ENCODE data around the gene ZDHHC12.
"Not testable (repeated sequence)": the region's sequence is repeated elsewhere in the genome, so short reads cannot be mapped to it uniquely, and the experiment has no call there.

The ZDHHC12 gene

DNA sequence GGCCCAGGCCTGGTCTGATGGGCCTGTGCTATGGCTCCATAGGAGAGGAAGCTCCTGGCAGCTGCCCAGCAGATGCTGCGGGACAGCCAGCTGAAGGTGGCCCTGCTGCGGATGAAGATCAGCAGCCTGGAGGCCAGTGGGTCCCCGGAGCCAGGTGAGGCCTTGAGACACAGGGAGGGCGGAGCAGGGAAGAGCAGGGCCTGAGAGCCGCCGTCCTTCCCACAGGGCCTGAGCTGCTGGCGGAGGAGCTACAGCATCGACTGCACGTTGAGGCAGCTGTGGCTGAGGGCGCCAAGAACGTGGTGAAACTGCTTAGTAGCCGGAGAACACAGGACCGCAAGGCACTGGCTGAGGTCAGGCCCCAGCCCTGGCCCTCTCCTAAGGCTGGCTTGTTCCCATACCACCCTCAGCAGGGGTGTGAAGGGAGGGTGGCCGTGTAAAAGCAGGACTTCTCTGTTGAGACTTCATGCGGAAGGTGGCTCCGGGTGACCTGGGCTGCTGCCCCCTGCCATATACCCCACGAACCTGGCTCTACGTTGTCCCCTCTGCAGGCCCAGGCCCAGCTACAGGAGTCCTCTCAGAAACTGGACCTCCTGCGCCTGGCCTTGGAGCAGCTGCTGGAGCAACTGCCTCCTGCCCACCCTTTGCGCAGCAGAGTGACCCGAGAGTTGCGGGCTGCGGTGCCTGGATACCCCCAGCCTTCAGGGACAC is 17.1 kb downstream of the ZDHHC12 start:
- Histone ChIP-seq H3K27ac (ENCODE audit: low read depth, low read length) (no peak overlapping the region), H3K4me3 (ENCODE audit: low read depth, low read length) (no peak overlapping the region), H3K36me3 (ENCODE audit: control insufficient read depth, insufficient read depth, low read length) (peaks cover 21% of the 10 kb centered on the region), H3K9ac (ENCODE audit: low read length) (no peak overlapping the region), H3K9me3 (ENCODE audit: control insufficient read depth, insufficient read depth, low read depth, low read length) (no peaks in the 10 kb centered on the region), H3K27me3 (ENCODE audit: control insufficient read depth, insufficient read depth, low read length) (no peaks in the 10 kb centered on the region), H3K4me1 (ENCODE audit: control insufficient read depth, insufficient read depth, low read length) (peaks cover 7% of the 10 kb centered on the region)

DNA sequence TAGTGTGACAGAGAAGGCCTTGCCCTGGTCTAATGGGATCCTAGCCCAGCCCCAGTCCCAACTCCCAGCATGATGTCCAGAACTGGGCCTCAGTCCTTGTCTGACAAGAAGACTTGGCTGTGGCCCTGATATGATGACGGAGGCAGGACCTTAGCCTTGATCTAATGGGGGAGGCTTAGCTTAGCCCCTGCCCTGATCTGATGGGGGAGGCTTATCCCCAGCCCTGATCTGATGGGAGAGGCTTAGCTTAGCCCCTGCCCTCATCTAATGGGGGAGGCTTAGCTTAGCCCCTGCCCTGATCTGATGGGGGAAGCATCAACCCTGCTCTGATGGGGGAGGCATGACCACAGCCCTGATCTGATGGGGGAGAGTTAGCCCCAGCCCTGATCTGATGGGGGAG is 17.9 kb downstream of the ZDHHC12 start:
- Histone ChIP-seq H3K4me3 (ENCODE audit: low read depth, low read length) (no peak overlapping the region), H3K36me3 (ENCODE audit: control insufficient read depth, insufficient read depth, low read length) (peaks cover 21% of the 10 kb centered on the region), H3K9ac (ENCODE audit: low read length) (no peak overlapping the region), H3K27me3 (ENCODE audit: control insufficient read depth, insufficient read depth, low read length) (no peaks in the 10 kb centered on the region), H3K9me3 (ENCODE audit: control insufficient read depth, insufficient read depth, low read depth, low read length) (no peaks in the 10 kb centered on the region), H3K4me1 (ENCODE audit: control insufficient read depth, insufficient read depth, low read length) (peaks cover 7% of the 10 kb centered on the region), H3K27ac (ENCODE audit: low read depth, low read length) (no peak overlapping the region)

DNA sequence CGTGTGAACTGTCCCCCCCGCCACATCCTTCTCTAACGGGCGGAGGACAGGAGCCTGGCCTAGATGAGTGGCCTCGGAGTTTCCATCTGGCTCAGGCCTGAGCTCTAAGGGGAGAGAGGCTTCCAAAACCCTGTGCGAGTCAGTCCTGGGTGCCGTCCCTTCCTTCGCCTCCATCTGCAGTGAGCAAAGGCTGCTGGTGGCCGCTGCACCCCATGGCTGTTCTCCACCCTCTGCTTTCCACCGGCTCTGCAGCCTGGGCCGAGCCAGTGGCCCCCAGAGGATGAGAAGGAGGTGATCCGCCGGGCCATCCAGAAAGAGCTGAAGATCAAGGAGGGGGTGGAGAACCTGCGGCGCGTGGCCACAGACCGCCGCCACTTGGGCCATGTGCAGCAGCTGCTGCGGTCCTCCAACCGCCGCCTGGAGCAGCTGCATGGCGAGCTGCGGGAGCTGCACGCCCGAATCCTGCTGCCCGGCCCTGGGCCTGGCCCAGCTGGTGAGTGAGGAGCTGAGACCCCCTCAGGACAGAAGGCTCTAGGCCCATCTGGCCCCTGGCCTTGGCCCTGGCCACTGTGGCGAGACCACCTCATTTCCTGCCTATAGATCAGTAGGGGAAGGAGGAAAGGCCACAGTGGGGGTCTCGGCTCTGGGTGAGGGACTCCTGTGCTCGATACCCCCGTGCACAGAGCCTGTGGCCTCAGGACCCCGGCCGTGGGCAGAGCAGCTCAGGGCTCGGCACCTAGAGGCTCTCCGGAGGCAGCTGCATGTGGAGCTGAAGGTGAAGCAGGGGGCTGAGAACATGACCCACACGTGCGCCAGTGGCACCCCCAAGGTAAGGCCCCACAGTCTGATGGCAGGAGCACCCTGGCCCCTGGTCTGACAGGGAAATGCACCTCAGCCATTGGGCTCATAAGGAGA is 18.6 kb downstream of the ZDHHC12 start:
- peaks cover 21% of the 10 kb centered on the region for H3K36me3 ChIP-seq (ENCODE audit: control insufficient read depth, insufficient read depth, low read length)
- no peaks in the 10 kb centered on the region for H3K9me3 ChIP-seq (ENCODE audit: control insufficient read depth, insufficient read depth, low read depth, low read length)
- H3K4me3 ChIP-seq (ENCODE audit: low read depth, low read length), result no peak overlapping the region
- H3K27ac ChIP-seq (ENCODE audit: low read depth, low read length), result no peak overlapping the region
- H3K9ac ChIP-seq (ENCODE audit: low read length), result no peak overlapping the region
- H3K4me1 ChIP-seq (ENCODE audit: control insufficient read depth, insufficient read depth, low read length), result peaks cover 7% of the 10 kb centered on the region
- H3K27me3 ChIP-seq (ENCODE audit: control insufficient read depth, insufficient read depth, low read length), result no peaks in the 10 kb centered on the region

DNA sequence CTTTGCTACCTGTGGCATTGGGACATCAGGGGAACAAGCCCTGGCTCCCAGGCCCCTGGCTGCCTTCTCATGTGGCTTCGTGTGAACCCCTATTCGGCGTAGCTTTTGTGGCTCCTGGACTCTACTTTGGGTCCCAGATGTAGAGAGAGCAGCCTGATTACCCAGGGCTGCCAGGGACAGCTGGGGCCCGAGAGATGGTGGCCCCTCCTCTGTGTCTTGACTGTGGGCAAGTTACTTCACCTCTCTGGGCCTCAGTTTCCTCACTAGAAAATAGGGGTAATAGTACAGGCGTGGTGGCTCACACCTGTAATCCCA is 19.6 kb downstream of the ZDHHC12 start:
- Histone ChIP-seq H3K27ac (ENCODE audit: low read depth, low read length) (no peak overlapping the region), H3K4me1 (ENCODE audit: control insufficient read depth, insufficient read depth, low read length) (peaks cover 7% of the 10 kb centered on the region), H3K4me3 (ENCODE audit: low read depth, low read length) (no peak overlapping the region), H3K36me3 (ENCODE audit: control insufficient read depth, insufficient read depth, low read length) (peaks cover 21% of the 10 kb centered on the region), H3K9me3 (ENCODE audit: control insufficient read depth, insufficient read depth, low read depth, low read length) (no peaks in the 10 kb centered on the region), H3K27me3 (ENCODE audit: control insufficient read depth, insufficient read depth, low read length) (no peaks in the 10 kb centered on the region), H3K9ac (ENCODE audit: low read length) (no peak overlapping the region)

DNA sequence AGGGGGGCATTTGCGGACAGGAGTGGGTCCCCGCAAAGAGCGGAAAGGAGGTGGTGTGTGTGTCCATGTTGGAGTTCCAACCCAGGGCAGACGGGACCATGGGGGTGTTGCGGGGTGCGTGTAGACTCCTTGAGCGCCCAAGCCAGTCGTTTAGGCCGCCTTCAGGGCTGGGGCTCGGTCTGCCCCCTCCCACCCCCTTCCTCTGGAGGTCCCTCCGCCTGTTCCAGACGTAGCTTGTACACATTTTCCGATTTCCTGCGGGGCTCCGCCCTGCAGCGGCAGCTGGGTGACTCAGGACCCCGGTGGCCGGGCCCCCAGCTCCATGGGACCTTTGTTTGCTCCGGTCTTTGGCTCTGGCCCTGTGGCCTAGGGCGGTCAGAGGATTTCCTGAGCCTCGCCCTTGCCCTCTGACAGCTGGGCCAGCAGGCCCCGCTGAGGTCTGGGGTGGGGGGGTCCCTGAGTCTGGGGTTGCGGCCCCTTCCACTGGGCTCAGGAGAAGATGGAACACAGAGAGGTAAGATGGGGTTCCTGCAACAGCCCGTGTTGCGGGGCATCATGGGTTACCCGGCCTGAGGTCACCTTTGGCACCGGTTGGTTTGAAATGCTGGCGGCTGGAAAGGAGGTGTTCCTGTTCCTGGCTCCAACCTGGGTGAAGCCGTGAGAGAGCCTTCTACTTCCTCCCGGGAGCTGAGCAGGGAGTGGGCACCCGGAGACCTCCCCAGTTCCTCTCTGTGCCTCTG is 20.1 kb downstream of the ZDHHC12 start:
- Histone ChIP-seq H3K9me3 (ENCODE audit: control insufficient read depth, insufficient read depth, low read depth, low read length) (no peaks in the 10 kb centered on the region), H3K9ac (ENCODE audit: low read length) (peak overlapping the region; percentile 81), H3K4me3 (ENCODE audit: low read depth, low read length) (peak overlapping the region; percentile 96), H3K4me1 (ENCODE audit: control insufficient read depth, insufficient read depth, low read length) (peaks cover 7% of the 10 kb centered on the region), H3K27ac (ENCODE audit: low read depth, low read length) (no peak overlapping the region), H3K27me3 (ENCODE audit: control insufficient read depth, insufficient read depth, low read length) (no peaks in the 10 kb centered on the region), H3K36me3 (ENCODE audit: control insufficient read depth, insufficient read depth, low read length) (peaks cover 21% of the 10 kb centered on the region)

DNA sequence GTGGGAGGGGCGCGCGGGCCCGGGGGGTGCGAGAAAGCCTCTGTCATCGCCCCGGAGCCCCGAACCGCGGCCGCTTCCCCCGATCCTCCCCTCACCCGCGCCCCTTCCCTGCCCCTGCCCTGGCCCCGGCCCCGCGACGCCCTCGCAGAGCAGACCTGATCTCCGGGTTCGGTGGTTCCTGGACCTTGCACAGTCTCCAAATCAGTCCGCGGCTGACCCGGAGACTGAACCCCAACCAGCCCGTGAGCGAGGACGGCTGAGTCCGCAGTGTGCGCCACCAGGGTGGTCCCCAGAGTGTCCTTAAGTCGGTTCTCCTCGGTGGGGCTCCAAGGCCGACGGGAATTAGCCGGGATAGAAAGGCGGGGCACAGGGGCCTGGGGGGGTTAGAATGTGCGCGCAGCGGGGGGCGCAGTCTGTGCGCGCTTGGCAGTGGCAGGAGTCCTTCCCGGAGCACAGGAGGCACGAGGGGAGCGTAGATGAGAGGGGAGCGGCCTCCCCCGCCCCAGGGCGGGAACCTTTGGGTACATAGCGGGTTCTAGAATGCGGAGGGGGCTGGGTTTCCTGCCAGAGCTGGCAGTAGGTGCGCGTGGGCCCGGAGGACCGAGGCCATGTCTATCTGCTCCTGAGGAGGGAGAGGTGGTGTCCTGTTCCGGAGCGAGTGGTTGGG is 20.8 kb downstream of the ZDHHC12 start:
- H3K9ac ChIP-seq (ENCODE audit: low read length), result peak overlapping the region; percentile 81
- no peaks in the 10 kb centered on the region for H3K9me3 ChIP-seq (ENCODE audit: control insufficient read depth, insufficient read depth, low read depth, low read length)
- H3K27ac ChIP-seq (ENCODE audit: low read depth, low read length), result peak overlapping the region; percentile 74; the same call in 1 of the 2 replicates

DNA sequence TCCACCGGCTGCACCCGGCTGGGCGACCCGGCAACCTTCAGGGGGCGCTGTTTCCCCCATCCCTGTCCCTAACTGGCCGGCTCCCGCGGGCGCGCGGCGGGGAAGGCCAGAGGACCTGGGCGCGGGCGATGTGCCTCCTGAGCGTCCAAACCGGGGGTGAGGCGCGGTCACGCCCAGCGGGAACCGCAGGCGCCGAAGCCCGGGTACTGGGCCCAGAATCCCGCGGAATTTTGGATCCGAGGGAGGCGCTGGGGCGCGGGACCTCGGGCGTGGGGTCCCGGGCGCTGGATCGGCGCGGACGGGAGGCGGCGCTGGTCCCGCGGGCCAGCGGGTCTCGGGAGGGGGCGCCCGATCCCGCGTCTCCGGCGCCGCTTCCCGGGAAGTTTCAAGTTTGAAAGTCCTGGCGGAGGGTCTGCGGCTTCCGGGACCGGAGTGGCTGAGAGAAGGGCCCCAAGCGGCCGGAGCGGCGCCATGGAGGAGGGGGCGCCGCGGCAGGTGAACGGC is 21.4 kb downstream of the ZDHHC12 start, which contains the start of gene PKN3:
Gene PKN3 (plus strand): TSS at position 59 of the 504 bp plus-strand sequence. CDS start 413 bp downstream, at position 472.
- Histone ChIP-seq H3K36me3 (ENCODE audit: control insufficient read depth, insufficient read depth, low read length) (peaks cover 21% of the 10 kb centered on the region), H3K9ac (ENCODE audit: low read length) (peak within 1 kb of the TSS; percentile 81), H3K4me3 (ENCODE audit: low read depth, low read length) (peak within 1 kb of the TSS; percentile 96), H3K27ac (ENCODE audit: low read depth, low read length) (peak within 1 kb of the TSS; percentile 74; the same call in 1 of the 2 replicates), H3K4me1 (ENCODE audit: control insufficient read depth, insufficient read depth, low read length) (peaks cover 7% of the 10 kb centered on the region), H3K27me3 (ENCODE audit: control insufficient read depth, insufficient read depth, low read length) (no peaks in the 10 kb centered on the region), H3K9me3 (ENCODE audit: control insufficient read depth, insufficient read depth, low read depth, low read length) (no peaks in the 10 kb centered on the region)

More for the DNA sequence above, 20.8 kb downstream of the ZDHHC12 start:
- Histone ChIP-seq H3K36me3 (ENCODE audit: control insufficient read depth, insufficient read depth, low read length) (peaks cover 21% of the 10 kb centered on the region), H3K4me3 (ENCODE audit: low read depth, low read length) (peak overlapping the region; percentile 96), H3K27me3 (ENCODE audit: control insufficient read depth, insufficient read depth, low read length) (no peaks in the 10 kb centered on the region), H3K4me1 (ENCODE audit: control insufficient read depth, insufficient read depth, low read length) (peaks cover 7% of the 10 kb centered on the region)

DNA sequence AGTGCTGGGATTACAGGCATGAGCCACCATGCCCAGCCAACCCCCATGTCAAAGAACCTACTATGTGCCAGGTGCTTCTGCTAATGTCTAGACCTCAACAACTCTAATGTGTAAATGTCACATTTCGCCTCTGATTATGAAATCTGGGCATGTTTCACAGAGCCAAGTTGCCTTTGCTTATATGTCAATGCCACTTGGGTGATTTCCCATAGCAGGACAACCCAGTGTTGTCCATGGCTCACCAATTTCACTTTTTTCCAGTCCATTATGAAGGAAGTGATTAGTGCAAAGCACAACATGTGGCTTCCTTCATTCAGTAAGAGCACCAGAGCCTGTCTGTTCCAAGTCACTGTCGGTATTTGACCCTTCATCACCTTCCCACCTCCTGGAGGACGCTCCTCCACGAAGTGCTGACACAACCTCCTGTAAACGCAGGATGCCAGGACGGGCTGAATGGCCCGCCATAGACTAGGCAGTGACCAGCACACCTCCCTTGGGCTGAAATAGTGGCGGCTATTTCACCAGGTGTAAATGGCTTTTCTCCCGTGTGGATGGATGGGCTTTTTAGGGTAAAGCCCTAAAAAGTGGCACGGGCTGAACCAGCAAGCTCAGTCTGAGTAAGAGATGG is 22.6 kb downstream of the ZDHHC12 start:
- Histone ChIP-seq H3K27ac (ENCODE audit: low read depth, low read length) (no peak overlapping the region), H3K36me3 (ENCODE audit: control insufficient read depth, insufficient read depth, low read length) (peaks cover 21% of the 10 kb centered on the region), H3K9ac (ENCODE audit: low read length) (no peak overlapping the region), H3K9me3 (ENCODE audit: control insufficient read depth, insufficient read depth, low read depth, low read length) (no peaks in the 10 kb centered on the region), H3K4me1 (ENCODE audit: control insufficient read depth, insufficient read depth, low read length) (peaks cover 7% of the 10 kb centered on the region), H3K4me3 (ENCODE audit: low read depth, low read length) (no peak overlapping the region), H3K27me3 (ENCODE audit: control insufficient read depth, insufficient read depth, low read length) (no peaks in the 10 kb centered on the region)

DNA sequence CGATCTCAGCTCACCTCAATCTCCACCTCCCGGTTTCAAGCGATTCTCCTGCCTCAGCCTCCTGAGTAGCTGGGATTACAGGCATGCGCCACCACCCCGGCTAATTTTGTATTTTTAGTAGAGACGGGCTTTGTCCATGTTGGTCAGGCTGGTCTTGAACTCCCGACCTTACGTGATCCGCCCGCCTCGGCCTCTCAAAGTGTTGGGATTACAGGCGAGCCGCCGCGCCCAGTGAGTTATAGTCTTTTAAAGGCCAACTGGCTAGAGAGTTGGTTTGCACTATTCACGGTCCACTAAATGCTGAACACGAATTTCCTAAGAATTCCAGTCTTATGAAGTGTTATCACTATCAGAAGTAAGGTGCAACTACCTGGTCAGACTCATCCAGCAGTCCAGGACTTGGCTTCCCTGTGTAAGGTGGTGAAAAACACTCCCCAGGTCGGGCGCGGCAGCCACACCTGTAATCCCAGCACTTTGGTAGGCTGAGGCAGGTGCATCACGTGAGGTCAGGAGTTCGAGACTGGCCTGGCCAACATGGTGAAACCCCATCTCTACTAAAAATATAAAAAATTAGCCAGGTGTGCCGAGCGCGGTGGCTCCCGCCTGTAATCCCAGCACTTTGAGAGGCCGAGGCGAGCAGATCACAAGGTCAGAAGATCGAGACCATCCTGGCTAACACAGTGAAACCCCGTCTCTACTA is 24.7 kb downstream of the ZDHHC12 start:
- peaks cover 27% of the 10 kb centered on the region for H3K36me3 ChIP-seq (ENCODE audit: control insufficient read depth, insufficient read depth, low read length)
- H3K27ac ChIP-seq (ENCODE audit: low read depth, low read length); H3K4me3 ChIP-seq (ENCODE audit: low read depth, low read length); H3K4me1 ChIP-seq (ENCODE audit: control insufficient read depth, insufficient read depth, low read length); H3K27me3 ChIP-seq (ENCODE audit: control insufficient read depth, insufficient read depth, low read length); H3K9me3 ChIP-seq (ENCODE audit: control insufficient read depth, insufficient read depth, low read depth, low read length); H3K9ac ChIP-seq (ENCODE audit: low read length): not testable (repeated sequence)

All from HUES6 (cell line).